AG04450 (cell line): ENCODE data around the gene LCN2. TPM values are rescaled to one million over a fixed set of nuclear protein-coding genes. Genes with fewer than 3 reads are reported as not detected.

Experiments used
- CTCF ChIA-PET: fragments of 300-600, 350-600 bp; formaldehyde crosslinking; extraction: SDS; loops from one replicate; lab custom pipeline; 2022; ENCODE audit warnings: antibody characterized with exemption, inconsistent platforms; lab: Charles Lee
- POLR2A ChIA-PET: fragments of 350-600 bp; formaldehyde crosslinking; extraction: SDS; loops from one replicate; lab custom pipeline; 2021; ENCODE audit warnings: antibody characterized with exemption, inconsistent platforms; lab: Yijun Ruan, JAX
- DNase-seq: peaks from one replicate; pipeline ENCODE4 v3.0.0-alpha.2; 2011; ENCODE audit warnings: low read depth, low spot score
- H3K27ac ChIP-seq: one replicate; pipeline ENCODE4 v1.5.1; 2012; ENCODE audit warnings: low read depth, low read length, control low read depth
- H3K27me3 ChIP-seq: one replicate; pipeline ENCODE4 v1.6.0; 2012; ENCODE audit warnings: low read length; ENCODE audit not compliant: control insufficient read depth, insufficient read depth
- H3K4me3 ChIP-seq: 2 replicates; pipeline ENCODE4 v1.5.1; 2011; ENCODE audit warnings: mild to moderate bottlenecking, low read depth, low read length, control low read depth
- H3K9me3 ChIP-seq: 2 replicates; pipeline ENCODE4 v1.5.1; 2012; ENCODE audit warnings: low read length; ENCODE audit not compliant: control insufficient read depth, insufficient read depth
- polyA plus RNA-seq: library from polyadenylated mRNA; depleted of rRNA; stranded (reverse); fragments of >200 nt; gene quantifications from 2 replicates; pipeline ENCODE4 v1.2.3, GENCODE V29; 2011; rRNA removed
- TF ChIP-seq, protein P1 (sequence below): IDR thresholded peaks from 2 replicates; pipeline ENCODE4 v1.5.1; 2011; ENCODE audit warnings: low read depth, low read length, control low read depth, inconsistent platforms

LCN2 gene
- polyA plus RNA-seq, 1 experiment = not detected

DNA sequence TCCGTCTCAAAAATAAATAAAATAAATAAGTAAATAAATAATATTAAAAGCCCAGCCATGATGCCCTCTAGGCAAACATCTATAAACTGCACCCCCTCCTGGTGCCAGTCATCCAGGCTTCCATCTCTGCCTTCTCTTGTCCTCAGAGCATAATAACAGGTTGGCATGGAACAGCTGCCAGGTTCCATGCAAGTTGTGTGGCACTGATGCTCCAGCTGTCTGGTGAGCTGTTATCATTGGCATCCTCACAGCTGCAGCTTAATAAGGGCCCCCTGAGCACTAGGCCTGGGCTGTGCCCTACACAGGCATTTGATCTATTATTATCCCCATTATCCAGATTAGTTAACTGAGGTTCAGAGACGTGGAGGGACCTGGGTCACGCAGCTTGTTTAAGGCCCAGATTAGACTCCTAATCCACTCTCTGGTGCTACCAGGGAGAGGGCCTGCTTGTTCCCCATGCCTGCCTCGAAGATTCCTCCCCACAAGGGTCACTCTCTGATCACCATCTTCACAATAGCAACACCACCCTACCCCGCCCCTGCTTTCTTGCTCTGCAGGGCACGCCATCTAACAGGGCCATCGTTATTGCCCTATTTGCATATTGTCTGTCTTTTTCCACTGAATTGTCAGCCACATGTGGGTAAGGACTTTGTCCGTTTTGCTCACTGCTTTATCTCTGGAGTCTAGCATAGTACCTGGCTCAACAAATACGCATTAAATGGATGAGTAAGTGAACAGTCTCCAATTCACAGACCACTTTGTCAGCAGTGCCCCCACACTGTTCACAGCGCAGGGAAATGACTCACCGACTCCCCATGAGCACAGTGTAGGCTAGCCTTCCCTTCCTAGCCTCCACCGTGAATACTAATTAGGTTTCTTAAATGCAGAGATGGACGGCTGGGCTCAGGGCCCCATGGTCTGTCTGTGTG, 52.5 kb downstream of the LCN2 start:
- H3K4me3 ChIP-seq = no peak overlapping the region
- TF ChIP-seq, protein P1, sequence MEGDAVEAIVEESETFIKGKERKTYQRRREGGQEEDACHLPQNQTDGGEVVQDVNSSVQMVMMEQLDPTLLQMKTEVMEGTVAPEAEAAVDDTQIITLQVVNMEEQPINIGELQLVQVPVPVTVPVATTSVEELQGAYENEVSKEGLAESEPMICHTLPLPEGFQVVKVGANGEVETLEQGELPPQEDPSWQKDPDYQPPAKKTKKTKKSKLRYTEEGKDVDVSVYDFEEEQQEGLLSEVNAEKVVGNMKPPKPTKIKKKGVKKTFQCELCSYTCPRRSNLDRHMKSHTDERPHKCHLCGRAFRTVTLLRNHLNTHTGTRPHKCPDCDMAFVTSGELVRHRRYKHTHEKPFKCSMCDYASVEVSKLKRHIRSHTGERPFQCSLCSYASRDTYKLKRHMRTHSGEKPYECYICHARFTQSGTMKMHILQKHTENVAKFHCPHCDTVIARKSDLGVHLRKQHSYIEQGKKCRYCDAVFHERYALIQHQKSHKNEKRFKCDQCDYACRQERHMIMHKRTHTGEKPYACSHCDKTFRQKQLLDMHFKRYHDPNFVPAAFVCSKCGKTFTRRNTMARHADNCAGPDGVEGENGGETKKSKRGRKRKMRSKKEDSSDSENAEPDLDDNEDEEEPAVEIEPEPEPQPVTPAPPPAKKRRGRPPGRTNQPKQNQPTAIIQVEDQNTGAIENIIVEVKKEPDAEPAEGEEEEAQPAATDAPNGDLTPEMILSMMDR = no peak
- H3K9me3 ChIP-seq = no peaks in the 10 kb centered on the region
- no peak for DNase-seq
- ChIA-PET CTCF (interaction anchor here (2.1 kb wide), 1 partner anchor 11 kb away, joined by 7 read pairs; no protein-coding TSS in a partner anchor), POLR2A (interaction anchor here (0.6 kb wide), 1 partner anchor 59 kb away, joined by 3 read pairs; no protein-coding TSS in a partner anchor)
- H3K27ac ChIP-seq = peak overlapping the region; percentile 47
- no peaks in the 10 kb centered on the region for H3K27me3 ChIP-seq

DNA sequence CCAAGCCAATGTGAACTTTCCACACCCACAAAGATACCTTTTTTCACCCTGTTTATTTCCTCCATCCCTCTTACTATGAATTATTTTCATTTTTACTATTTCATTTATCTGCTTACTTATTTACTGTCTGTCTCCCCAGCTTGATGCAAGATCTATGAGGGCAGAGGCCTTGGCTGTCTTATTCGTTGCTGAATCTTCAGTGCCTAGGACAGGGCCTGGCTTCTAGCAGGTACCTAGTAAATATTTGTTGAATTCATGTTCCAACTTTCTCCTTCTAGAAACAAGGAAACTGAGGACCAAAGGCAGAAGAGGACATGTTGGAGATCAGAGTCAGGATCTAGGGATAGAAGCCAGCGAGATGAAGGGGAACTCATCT, 53.4 kb downstream of the LCN2 start:
- H3K4me3 ChIP-seq = no peak overlapping the region
- H3K9me3 ChIP-seq = no peaks in the 10 kb centered on the region
- H3K27ac ChIP-seq = no peak overlapping the region
- POLR2A ChIA-PET = no interaction called here
- CTCF ChIA-PET = no interaction called here
- TF ChIP-seq, protein P1 = no peak
- no peaks in the 10 kb centered on the region for H3K27me3 ChIP-seq
- no peak for DNase-seq

Other genes with a start within 250 kb of the LCN2 start
- gene ST6GALNAC6, start 249.8 kb upstream of the LCN2 start, polyA plus RNA-seq = 40.6 and 58.2 TPM in 2 replicates
- 15.0 and 24.3 TPM in 2 replicates for gene ST6GALNAC4, start 232.4 kb upstream of the LCN2 start, polyA plus RNA-seq
- 1.2 TPM in 2 replicates for gene PIP5KL1, start 218.7 kb upstream of the LCN2 start, polyA plus RNA-seq
- 25.3 and 30.9 TPM in 2 replicates for gene DPM2, start 211.6 kb upstream of the LCN2 start, polyA plus RNA-seq
- gene EEIG1, start 168.5 kb upstream of the LCN2 start, polyA plus RNA-seq = 8.3 and 8.6 TPM in 2 replicates
- 7.5 and 8.9 TPM in 2 replicates for gene NAIF1, start 82.1 kb upstream of the LCN2 start, polyA plus RNA-seq
- 12.0 and 12.6 TPM in 2 replicates for gene SLC25A25, start 81.2 kb upstream of the LCN2 start, polyA plus RNA-seq
- 56.3 and 75.2 TPM in 2 replicates for gene PTGES2, start 21.7 kb upstream of the LCN2 start, polyA plus RNA-seq
- 48.1 and 64.2 TPM in 2 replicates for gene BBLN, start 10.8 kb downstream of the LCN2 start, polyA plus RNA-seq
- 26.9 and 45.6 TPM in 2 replicates for gene CIZ1, start 42.1 kb downstream of the LCN2 start, polyA plus RNA-seq
- 12.0 and 17.4 TPM in 2 replicates for gene DNM1, start 53.9 kb downstream of the LCN2 start, polyA plus RNA-seq
- 112 and 121 TPM in 2 replicates for gene GOLGA2, start 126.6 kb downstream of the LCN2 start, polyA plus RNA-seq
- 72.2 and 75.8 TPM in 2 replicates for gene SWI5, start 126.8 kb downstream of the LCN2 start, polyA plus RNA-seq
- 15.1 and 20.7 TPM in 2 replicates for gene TRUB2, start 173.0 kb downstream of the LCN2 start, polyA plus RNA-seq
- 19.0 and 24.8 TPM in 2 replicates for gene COQ4, start 173.4 kb downstream of the LCN2 start, polyA plus RNA-seq
- gene SLC27A4, start 191.1 kb downstream of the LCN2 start, polyA plus RNA-seq = 7.7 and 9.4 TPM in 2 replicates
- 44.7 and 65.1 TPM in 2 replicates for gene URM1, start 221.9 kb downstream of the LCN2 start, polyA plus RNA-seq